Measurements from ENCODE around the gene RSPH3. TPM values are rescaled to one million over a fixed set of nuclear protein-coding genes. Genes with fewer than 3 reads are reported as not detected.

RSPH3 gene
- polyA plus RNA-seq, 1 donor (not counting 4 experiments of a cell fraction or from before 2014, with no cell fraction given), result 4.4 TPM

DNA sequence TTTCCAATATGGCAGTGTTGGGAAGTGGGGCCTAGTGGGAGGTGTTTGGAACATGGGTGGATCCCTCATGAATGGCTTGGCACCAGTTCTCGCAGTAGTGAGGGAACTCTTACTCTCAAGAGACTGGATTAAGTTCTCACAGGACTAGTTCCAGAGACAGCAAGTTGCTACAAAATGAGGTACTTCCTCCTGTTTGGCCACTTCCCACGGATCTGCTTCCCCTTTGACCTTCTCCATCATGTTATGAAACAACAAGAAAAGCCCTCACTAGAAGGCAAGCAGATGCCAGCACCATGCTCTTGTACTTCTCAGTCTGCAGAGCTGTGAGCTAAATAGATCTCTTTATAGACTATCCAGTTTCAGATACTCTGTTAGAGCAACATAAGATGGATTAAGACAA lies 3.1 kb downstream of the RSPH3 start:
- Histone ChIP-seq H3K4me1 (ENCODE audit: control insufficient read depth, extremely low read depth, insufficient read depth, low read length) (peaks cover 14% of the 10 kb centered on the region), H3K27me3 (ENCODE audit: control insufficient read depth, extremely low read depth, insufficient read depth, low read length) (no peaks in the 10 kb centered on the region), H3K9me3 (ENCODE audit: control insufficient read depth, low read depth, low read length) (no peaks in the 10 kb centered on the region), H3K36me3 (ENCODE audit: control insufficient read depth in 2 of 2, extremely low read depth in 1 of 2, insufficient read depth in 2 of 2, low read length in 2 of 2) (no peaks in the 10 kb centered on the region), H3K4me3 (ENCODE audit: control insufficient read depth in 2 of 3, extremely low read depth in 1 of 3, insufficient read depth in 2 of 3, low read depth in 1 of 3, low read length in 3 of 3) (no peak overlapping the region), H3K79me2 (ENCODE audit: control insufficient read depth, insufficient read depth, low read length) (peaks cover 17% of the 10 kb centered on the region), H3K9me1 (ENCODE audit: control insufficient read depth, extremely low read depth, insufficient read depth, low read length) (no peaks in the 10 kb centered on the region), H3K27ac (ENCODE audit: control insufficient read depth, insufficient read depth, low read length) (no peak overlapping the region), H3K9ac (ENCODE audit: control insufficient read depth, extremely low read depth, insufficient read depth, low read length) (no peak overlapping the region), H4K20me1 (ENCODE audit: control insufficient read depth, extremely low read depth, insufficient read depth, low read length) (no peaks in the 10 kb centered on the region), H2AFZ (ENCODE audit: control insufficient read depth, low read length) (no peak overlapping the region), H3K4me2 (ENCODE audit: control insufficient read depth, extremely low read depth, insufficient read depth, low read depth, low read length) (no peak overlapping the region)
- DNase-seq (ENCODE audit: low read depth, low spot score), result no peak
- dilution Hi-C loops (cut with MboI; ENCODE audit: extremely low pct_ligation_motif_present, low sequenced_read_pairs), result no loop called here
- FAIRE-seq, result no peak
- TF ChIP-seq EZH2 (IDR thresholded peaks at IDR 0.05; ENCODE audit: low read length), result no peak
- TF ChIP-seq, protein P1, sequence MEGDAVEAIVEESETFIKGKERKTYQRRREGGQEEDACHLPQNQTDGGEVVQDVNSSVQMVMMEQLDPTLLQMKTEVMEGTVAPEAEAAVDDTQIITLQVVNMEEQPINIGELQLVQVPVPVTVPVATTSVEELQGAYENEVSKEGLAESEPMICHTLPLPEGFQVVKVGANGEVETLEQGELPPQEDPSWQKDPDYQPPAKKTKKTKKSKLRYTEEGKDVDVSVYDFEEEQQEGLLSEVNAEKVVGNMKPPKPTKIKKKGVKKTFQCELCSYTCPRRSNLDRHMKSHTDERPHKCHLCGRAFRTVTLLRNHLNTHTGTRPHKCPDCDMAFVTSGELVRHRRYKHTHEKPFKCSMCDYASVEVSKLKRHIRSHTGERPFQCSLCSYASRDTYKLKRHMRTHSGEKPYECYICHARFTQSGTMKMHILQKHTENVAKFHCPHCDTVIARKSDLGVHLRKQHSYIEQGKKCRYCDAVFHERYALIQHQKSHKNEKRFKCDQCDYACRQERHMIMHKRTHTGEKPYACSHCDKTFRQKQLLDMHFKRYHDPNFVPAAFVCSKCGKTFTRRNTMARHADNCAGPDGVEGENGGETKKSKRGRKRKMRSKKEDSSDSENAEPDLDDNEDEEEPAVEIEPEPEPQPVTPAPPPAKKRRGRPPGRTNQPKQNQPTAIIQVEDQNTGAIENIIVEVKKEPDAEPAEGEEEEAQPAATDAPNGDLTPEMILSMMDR (optimal IDR thresholded peaks at IDR 0.05 in 1 of 3, IDR thresholded peaks at IDR 0.05 in 1 of 3, conservative IDR thresholded peaks at IDR 0.05 in 1 of 3; ENCODE audit: extremely low read depth in 1 of 3, insufficient read depth in 2 of 3, low read length in 3 of 3), result no peak

DNA sequence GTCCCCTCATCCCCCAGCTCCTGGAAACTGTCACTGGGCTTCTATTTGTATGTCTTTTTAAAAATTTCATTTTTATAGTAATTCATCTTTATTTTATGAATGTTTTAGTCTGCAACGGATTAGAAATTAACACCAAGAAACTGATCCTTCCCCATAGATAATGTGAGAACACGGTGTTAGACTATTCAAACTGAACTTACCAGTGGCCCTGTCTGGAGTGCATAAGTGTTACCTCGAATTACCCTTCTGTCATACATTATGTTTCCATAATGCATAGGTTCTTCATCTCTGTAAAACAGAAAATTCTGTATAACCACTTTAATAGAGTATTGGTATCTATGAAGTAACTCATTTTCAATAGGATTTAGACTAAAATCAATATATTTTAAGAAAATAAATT lies 6.4 kb downstream of the RSPH3 start:
- H3K4me2 ChIP-seq (ENCODE audit: control insufficient read depth, extremely low read depth, insufficient read depth, low read depth, low read length), result no peak overlapping the region
- TF ChIP-seq EZH2 (IDR thresholded peaks at IDR 0.05; ENCODE audit: low read length), result no peak
- TF ChIP-seq, protein P1 (optimal IDR thresholded peaks at IDR 0.05 in 1 of 3, IDR thresholded peaks at IDR 0.05 in 1 of 3, conservative IDR thresholded peaks at IDR 0.05 in 1 of 3; ENCODE audit: extremely low read depth in 1 of 3, insufficient read depth in 2 of 3, low read length in 3 of 3), result no peak
- H3K27ac ChIP-seq (ENCODE audit: control insufficient read depth, insufficient read depth, low read length), result no peak overlapping the region
- FAIRE-seq (no peak), DNase-seq (ENCODE audit: low read depth, low spot score) (no peak)
- no peaks in the 10 kb centered on the region for H3K9me3 ChIP-seq (ENCODE audit: control insufficient read depth, low read depth, low read length)
- H4K20me1 ChIP-seq (ENCODE audit: control insufficient read depth, extremely low read depth, insufficient read depth, low read length), result no peaks in the 10 kb centered on the region
- H3K9me1 ChIP-seq (ENCODE audit: control insufficient read depth, extremely low read depth, insufficient read depth, low read length), result no peaks in the 10 kb centered on the region
- H3K9ac ChIP-seq (ENCODE audit: control insufficient read depth, extremely low read depth, insufficient read depth, low read length), result no peak overlapping the region
- no peak overlapping the region for H3K4me3 ChIP-seq (ENCODE audit: control insufficient read depth in 2 of 3, extremely low read depth in 1 of 3, insufficient read depth in 2 of 3, low read depth in 1 of 3, low read length in 3 of 3)
- H3K79me2 ChIP-seq (ENCODE audit: control insufficient read depth, insufficient read depth, low read length), result peaks cover 8% of the 10 kb centered on the region
- dilution Hi-C loops (cut with MboI; ENCODE audit: extremely low pct_ligation_motif_present, low sequenced_read_pairs), result no loop called here
- no peak overlapping the region for H2AFZ ChIP-seq (ENCODE audit: control insufficient read depth, low read length)
- H3K36me3 ChIP-seq (ENCODE audit: control insufficient read depth in 2 of 2, extremely low read depth in 1 of 2, insufficient read depth in 2 of 2, low read length in 2 of 2), result no peaks in the 10 kb centered on the region
- peaks cover 16% of the 10 kb centered on the region for H3K4me1 ChIP-seq (ENCODE audit: control insufficient read depth, extremely low read depth, insufficient read depth, low read length)
- H3K27me3 ChIP-seq (ENCODE audit: control insufficient read depth, extremely low read depth, insufficient read depth, low read length), result no peaks in the 10 kb centered on the region

All from keratinocyte (primary cell).